Activated T-cell treated with anti-CD3 and anti-CD28 coated beads for 24 hours (primary cell): Measurements from ENCODE around the gene TMEM233.

Experiments used
- DNase-seq: peaks from one replicate; pipeline ENCODE4 v3.0.0-alpha.2; 2020; ENCODE audit warnings: low read depth

TMEM233 gene

DNA sequence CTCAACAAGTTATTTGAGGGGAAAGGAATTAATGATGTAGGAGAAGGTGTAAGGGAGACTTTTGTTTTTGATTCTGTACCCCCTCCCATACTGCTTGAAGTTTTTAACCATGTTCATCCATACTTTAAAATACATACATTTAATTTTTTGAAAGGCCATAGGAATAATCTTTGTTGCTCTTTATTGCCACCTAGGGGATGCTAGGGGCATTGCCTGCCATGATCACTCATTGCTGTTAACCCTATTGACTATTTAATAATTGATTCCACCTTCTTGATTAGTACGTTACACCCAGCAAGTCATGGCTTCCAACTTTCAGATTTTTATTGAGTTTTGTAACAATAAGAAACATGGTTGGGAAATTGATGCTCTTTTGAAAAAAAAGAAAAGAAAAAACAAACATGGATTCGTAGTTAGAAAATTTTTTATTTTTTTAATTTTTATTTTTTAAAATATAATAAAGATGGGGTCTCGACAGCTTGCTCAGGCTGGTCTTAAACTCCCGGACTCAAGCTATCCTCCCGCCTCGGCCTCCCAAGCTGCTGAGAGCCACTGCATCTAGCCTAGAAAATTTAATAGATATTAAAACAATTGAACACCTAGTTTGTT, 65.8 kb downstream of the TMEM233 start:
- DNase-seq: peak; percentile 25

DNA sequence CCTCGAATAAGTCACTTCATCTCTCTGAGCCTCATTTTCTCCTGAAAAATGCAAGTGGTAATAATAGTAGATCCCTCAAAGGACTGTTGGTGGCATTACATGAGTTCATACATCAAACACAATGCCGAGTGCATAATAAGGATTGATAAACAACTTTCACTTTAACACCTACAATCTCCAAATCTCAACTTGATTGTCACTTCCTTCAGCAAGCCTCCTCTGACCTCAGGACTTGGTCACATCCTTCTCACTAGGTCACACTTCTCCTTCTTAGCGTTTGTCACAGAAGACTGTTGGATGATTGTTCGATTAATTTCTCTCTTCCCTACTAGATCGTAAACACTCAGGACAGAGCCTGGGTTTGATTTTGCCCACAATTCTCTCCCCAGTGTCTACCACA, 66.5 kb downstream of the TMEM233 start:
- no peak for DNase-seq

DNA sequence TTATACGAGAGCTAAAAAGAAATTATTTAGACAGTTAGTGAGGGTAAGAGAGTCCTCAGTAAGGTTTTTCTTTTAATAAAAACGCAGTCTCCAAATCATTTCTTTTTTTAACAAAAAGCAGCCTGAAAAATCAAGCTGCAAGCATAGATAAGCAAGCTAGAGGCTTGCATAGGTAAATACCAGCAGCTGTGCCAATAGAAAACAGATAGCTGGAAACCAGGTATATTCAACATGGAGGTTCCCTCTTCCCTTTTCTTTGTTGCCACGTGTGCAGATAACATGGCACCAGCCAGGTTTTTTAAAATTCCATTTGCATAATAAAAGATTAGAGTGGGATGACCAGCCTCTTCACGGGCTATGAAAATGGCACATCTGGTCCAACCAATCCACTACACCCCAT, 68.3 kb downstream of the TMEM233 start:
- DNase-seq: no peak

GRCh38 chr12:119664642-119665041, 71.1 kb downstream of the TMEM233 start:
- DNase-seq: no peak

GRCh38 chr12:119665164-119665929, 71.8 kb downstream of the TMEM233 start:
- no peak for DNase-seq

- DNase-seq: no peak
Observed at GRCh38 chr12:119666226-119666795, 72.7 kb downstream of the TMEM233 start.

- no peak for DNase-seq
Observed at GRCh38 chr12:119666900-119667576, 73.5 kb downstream of the TMEM233 start.

DNA sequence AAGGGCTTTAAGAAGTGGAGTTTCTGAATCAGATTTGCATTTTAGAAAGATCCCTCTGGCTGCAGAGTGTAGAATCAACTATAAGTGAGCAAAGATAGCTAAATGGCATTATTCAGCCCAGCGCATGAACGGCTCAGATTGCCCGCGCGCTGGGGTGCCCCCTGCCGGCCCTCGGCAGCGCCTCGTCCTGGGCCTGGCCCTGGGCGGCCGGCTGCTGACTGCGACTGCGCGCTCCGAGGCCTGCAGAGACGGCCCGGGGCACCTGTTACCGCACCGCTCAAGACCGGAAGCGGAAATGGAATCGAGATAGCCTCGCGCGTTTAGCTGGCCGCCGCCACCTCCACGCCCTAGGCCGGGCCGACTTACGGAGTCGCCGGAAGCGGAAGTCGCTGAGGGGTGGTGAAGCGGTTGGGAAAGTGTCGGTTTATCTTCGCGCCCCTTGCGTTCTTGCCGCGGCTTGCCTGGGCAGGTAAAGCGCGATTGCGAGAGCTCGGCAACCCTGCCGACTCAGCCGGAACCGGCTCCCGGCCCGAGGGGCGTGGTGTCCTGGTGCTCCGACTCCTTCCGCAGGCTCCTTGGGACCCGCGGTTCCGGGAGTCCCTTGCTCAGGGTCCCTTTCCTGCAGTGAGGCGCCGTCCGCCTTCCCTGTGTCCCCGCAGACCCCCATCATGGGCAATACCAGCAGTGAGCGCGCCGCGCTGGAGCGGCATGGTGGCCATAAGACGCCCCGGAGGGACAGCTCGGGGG, 74.2 kb downstream of the TMEM233 start, which contains the start of gene PRKAB1:
Gene PRKAB1, plus strand, starts transcription at position 557 of the 747 bp plus-strand sequence. Its CDS starts 112 bp downstream, at position 669.
- peak; percentile 96 for DNase-seq

DNA sequence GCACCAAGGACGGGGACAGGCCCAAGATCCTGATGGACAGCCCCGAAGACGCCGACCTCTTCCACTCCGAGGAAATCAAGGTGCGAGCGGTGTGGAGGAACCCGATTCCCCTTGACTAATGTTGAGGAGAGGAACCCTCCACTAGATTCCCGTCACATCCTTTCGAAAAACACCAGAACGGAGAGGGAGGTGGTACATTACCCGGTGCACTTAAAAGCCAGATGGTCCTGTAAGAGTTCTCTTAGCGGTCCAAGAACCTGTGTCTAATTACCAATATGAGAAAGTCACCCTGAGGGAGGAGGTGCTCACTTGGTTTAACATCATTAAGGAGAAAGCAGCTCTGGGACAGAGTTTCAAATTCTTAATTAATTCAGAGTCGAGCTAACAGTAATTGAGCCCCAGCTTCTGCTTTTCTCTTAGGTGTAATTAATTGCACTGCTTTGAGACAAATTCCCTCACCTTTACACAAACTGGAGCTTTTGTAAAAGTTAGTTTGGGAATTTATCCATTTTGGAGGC, 74.8 kb downstream of the TMEM233 start:
- no peak for DNase-seq

GRCh38 chr12:119669744-119670472, 76.3 kb downstream of the TMEM233 start:
- no peak for DNase-seq

- no peak for DNase-seq
Observed at GRCh38 chr12:119671070-119671469, 77.5 kb downstream of the TMEM233 start.

DNA sequence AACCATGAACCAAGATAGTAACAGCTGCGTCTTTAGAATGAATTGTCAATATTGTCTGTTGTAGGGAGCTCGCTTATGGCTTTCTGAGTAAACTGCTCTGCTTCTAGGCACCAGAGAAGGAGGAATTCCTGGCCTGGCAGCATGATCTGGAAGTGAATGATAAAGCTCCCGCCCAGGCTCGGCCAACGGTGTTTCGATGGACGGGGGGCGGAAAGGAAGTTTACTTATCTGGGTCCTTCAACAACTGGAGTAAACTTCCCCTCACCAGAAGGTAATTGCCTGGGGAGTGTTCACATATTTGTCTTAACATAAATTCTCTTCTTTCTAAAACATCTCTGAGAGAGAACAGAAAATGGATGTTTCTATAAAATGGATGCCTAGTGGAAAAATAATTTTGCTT, 78.6 kb downstream of the TMEM233 start:
- DNase-seq: no peak

DNA sequence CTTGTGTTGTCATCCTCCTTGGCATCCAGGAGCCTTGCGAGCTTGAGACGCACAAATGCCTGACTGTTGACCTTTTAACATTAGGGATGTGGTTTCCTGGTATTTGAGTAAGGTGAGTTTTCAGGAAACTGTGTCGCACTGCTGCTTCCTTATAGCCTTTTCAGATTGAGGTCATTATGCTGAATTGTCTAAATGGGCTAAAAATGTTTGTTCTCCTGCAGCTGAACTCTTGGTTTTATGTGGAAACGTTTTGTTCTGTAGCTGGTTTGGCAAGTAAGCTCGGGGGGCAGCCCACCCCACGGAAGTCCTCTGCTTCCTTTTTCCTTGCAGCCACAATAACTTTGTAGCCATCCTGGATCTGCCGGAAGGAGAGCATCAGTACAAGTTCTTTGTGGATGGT, 80.1 kb downstream of the TMEM233 start:
- no peak for DNase-seq

GRCh38 chr12:119674560-119674959, 81.0 kb downstream of the TMEM233 start:
- no peak for DNase-seq

- no peak for DNase-seq
Observed at GRCh38 chr12:119676022-119676421, 82.4 kb downstream of the TMEM233 start.

DNA sequence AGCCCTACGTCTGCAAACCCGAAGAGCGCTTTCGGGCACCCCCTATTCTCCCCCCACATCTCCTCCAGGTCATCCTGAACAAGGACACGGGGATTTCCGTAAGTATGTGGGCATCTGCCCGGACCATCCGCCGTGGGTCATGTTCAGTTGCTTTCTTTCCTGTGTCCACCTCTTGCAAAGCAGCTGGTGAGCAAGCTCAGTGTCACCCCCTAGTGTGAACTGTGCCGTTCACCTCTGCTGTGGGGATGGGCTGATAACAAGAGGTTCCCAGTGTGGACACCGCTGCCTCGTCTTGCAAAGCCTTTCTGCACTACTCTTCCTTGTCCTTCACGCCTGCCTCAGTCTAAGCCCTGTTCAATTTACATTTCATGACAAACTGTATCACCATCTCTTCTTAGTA, 83.0 kb downstream of the TMEM233 start:
- no peak for DNase-seq

DNA sequence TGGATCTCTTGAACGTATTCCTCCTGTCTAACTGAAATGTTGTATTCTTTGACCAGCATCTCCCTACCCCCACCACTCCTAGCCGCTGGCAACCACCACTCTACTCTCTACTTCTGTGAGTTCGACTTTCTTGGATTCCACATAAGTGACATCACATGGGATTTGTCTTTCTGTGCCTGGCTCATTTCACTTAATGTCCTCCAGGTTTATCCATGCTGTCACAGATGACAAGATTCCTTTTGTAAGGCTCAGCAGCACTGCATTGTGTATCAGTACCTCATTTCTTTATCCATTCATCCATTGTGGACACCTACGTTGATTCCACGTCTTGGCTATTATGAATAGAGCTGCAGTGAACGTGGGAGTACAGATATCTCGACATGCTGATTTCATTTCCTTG, 84.9 kb downstream of the TMEM233 start:
- no peak for DNase-seq

- DNase-seq: no peak
Observed at GRCh38 chr12:119679081-119679480, 85.5 kb downstream of the TMEM233 start.

- no peak for DNase-seq
Observed at GRCh38 chr12:119679490-119679889, 85.9 kb downstream of the TMEM233 start.

DNA sequence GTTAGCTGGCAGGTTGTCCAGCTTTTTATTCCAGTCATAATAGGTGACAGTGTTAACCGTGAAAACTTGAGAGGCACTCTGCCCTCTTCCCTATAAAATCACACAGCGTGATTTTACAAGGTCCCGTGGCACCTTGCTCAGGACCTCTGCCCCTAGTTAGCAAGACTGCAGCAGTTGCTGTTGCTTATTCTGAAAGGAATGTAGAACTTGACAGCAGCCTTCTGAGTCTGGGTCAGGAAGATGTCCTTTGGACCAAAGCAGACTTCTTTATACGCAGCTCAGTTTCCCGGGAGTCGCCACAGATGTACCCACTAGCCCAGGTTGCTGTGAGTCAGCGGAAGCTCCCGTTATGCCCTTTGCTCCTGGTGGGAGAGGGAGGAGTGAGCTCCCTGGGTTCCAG, 87.5 kb downstream of the TMEM233 start:
- no peak for DNase-seq
